Sigmoid colon (tissue), 7 donors: ENCODE measurements around the gene PSME4. TPM values are rescaled to one million over a fixed set of nuclear protein-coding genes. Genes with fewer than 3 reads are reported as not detected.
"Not testable (repeated sequence)": the region's sequence is repeated elsewhere in the genome, so short reads cannot be mapped to it uniquely, and the experiment has no call there.

Source experiments
- DNase-seq: peaks from one replicate; pipeline ENCODE4 v3.0.0-alpha.2; 2019
- H3K27ac ChIP-seq, 4 donors: fragments of 200-600 bp; sonication (generic); one replicate each; pipeline ENCODE4 v1.5.1; 2016 to 2019; ENCODE audit warnings: mild to moderate bottlenecking in 1 of 4
- H3K27me3 ChIP-seq, 3 donors: fragments of 200-600 bp; sonication (generic); one replicate each; pipeline ENCODE4 v1.5.1; 2019; ENCODE audit warnings: mild to moderate bottlenecking in 1 of 3
- H3K36me3 ChIP-seq, 4 donors: fragments of 200-600 bp; sonication (generic); one replicate each; pipeline ENCODE4 v1.5.1; 2016 to 2019
- H3K4me1 ChIP-seq, 4 donors: fragments of 200-600 bp; sonication (generic); one replicate each; pipeline ENCODE4 v1.5.1; 2017 to 2019
- H3K4me3 ChIP-seq, 4 donors: fragments of 200-600 bp; sonication (generic); one replicate each; pipeline ENCODE4 v1.5.1; 2017 to 2019; ENCODE audit warnings: mild to moderate bottlenecking in 2 of 4, moderate library complexity in 1 of 4
- H3K9me3 ChIP-seq, 4 donors: fragments of 200-600 bp in 3 of 4; sonication (generic) in 3 of 4; one replicate each; pipeline versions ENCODE4 v1.5.1 to v1.6.1; 2013 to 2019
- EP300 ChIP-seq, 4 donors: sonication (generic); formaldehyde crosslinking; IDR thresholded peaks; one replicate each; pipeline ENCODE4 v1.6.1; 2017; ENCODE audit warnings: antibody characterized with exemption in 4 of 4
- POLR2A ChIP-seq, 2 donors: fragments of 450-650 bp; IDR thresholded peaks; one replicate each; pipeline ENCODE4 v1.6.1; 2016; ENCODE audit warnings: antibody characterized with exemption in 2 of 2, mild to moderate bottlenecking in 2 of 2, moderate library complexity in 2 of 2
- POLR2AphosphoS5 ChIP-seq, 4 donors: sonication (generic); formaldehyde crosslinking; IDR thresholded peaks; one replicate each; pipeline ENCODE4 v1.6.1; 2017; ENCODE audit warnings: antibody characterized with exemption in 4 of 4
- WGBS, 2 donors: extraction: QIAGEN DNeasy Blood & Tissue Kit; methylation state at CpG; one replicate each; pipeline ENCODE4 v1.1.7; 2013; 5-methylcytosine and 5-hydroxymethylcytosine counted together
- intact Hi-C: fragments of 100-400 bp; cut with DNase I; formaldehyde crosslinking; loops from one replicate; pipeline ENCODE4 v1.15.1; 2023
- polyA plus RNA-seq, 3 donors: library from polyadenylated mRNA; stranded (reverse); fragments of 200-250 nt; gene quantifications; one replicate each; pipeline ENCODE4 v1.2.3, GENCODE V29; 2013
- total RNA-seq, 4 donors: library from RNA; depleted of rRNA; stranded (reverse); fragments of >200 nt; gene quantifications; one replicate each; pipeline ENCODE4 v1.1.0, GENCODE V29; 2016
- TF ChIP-seq, protein P1 (sequence below), 4 experiments: fragments of 450-650 bp in 3 of 4; fragments of 200-600 bp in 1 of 4; IDR thresholded peaks; one replicate each; pipeline ENCODE4 v1.5.1; 2016 to 2019; ENCODE audit warnings: antibody characterized with exemption in 4 of 4, mild to moderate bottlenecking in 3 of 4, moderate library complexity in 2 of 4
- donor health status: healthy with polysubstance abuse.
- donor health status: Bipolar disorder and iron deficiency.
- donor health status: healthy.

PSME4 gene
- total and polyA plus RNA-seq, 7 donors, result 15.0 to 79.8 (median 47.8) TPM

DNA sequence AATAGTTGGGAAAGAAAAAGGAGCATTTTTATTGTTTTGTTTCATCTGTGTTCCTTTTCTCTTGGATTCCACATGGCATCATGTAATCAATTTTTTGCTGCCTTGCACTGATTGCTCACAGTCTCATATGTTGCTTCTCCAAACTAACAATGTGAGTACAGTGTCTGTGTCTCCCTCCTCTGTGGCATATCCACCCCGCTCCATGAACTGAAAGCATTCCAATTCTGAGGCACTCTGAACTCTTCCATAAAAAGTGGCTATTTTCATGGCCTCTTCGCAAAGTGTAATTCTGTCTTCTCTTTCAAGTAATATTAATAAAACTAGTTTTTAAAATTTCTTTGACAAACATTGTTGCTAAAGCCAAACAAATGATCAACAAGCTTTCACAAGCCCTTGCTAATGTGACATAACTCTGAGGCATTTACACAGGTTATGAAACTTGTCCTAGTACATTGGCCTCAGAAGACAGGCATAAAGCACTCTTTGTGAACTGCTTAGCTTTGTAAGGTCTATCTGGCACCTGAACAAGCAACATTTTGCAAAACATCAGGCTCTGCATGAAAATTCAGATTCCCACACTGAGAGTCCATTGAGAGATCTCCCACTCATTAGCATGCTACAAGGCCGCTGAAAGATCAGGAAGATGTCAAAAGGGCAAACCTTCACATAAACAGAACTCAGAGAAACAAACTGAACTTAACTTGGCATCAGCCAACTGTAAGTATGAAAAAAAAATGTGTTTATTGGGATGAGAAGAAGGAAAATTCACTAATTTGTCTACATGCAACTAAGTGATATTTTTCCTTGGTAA is 144.0 kb downstream of the PSME4 start:
- no peak overlapping the region for H3K4me3 ChIP-seq

GRCh38 chr2:53826030-53826410 is 144.8 kb downstream of the PSME4 start:
- Histone ChIP-seq H3K36me3 (peaks cover 0 to under 1% (median 0%) of the 10 kb centered on the region in 4 donors), H3K9me3 (peaks cover 0 to 5% (median 0%) of the 10 kb centered on the region in 4 donors), H3K4me1 (no peaks in the 10 kb centered on the region), H3K27me3 (no peaks in the 10 kb centered on the region), H3K4me3 (no peak overlapping the region), H3K27ac (peak overlapping the region in 2 of 4 donors; percentile 12 to 55)
- WGBS, 2 donors, result 81 to 91% methylated on average over 1 of the region's 1 CpG
- intact Hi-C loops, result no loop called here
- TF ChIP-seq POLR2AphosphoS5 (IDR thresholded peaks at IDR 0.05) (no peak), POLR2A (IDR thresholded peaks at IDR 0.05) (no peak), EP300 (IDR thresholded peaks at IDR 0.05) (no peak)
- TF ChIP-seq, protein P1, sequence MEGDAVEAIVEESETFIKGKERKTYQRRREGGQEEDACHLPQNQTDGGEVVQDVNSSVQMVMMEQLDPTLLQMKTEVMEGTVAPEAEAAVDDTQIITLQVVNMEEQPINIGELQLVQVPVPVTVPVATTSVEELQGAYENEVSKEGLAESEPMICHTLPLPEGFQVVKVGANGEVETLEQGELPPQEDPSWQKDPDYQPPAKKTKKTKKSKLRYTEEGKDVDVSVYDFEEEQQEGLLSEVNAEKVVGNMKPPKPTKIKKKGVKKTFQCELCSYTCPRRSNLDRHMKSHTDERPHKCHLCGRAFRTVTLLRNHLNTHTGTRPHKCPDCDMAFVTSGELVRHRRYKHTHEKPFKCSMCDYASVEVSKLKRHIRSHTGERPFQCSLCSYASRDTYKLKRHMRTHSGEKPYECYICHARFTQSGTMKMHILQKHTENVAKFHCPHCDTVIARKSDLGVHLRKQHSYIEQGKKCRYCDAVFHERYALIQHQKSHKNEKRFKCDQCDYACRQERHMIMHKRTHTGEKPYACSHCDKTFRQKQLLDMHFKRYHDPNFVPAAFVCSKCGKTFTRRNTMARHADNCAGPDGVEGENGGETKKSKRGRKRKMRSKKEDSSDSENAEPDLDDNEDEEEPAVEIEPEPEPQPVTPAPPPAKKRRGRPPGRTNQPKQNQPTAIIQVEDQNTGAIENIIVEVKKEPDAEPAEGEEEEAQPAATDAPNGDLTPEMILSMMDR (IDR thresholded peaks at IDR 0.05), result no peak
- DNase-seq, result no peak

More for the DNA sequence above, 144.0 kb downstream of the PSME4 start:
- intact Hi-C loops, result no loop called here
- TF ChIP-seq POLR2AphosphoS5 (IDR thresholded peaks at IDR 0.05), result peak in 1 of 4 donors; percentile 38
- TF ChIP-seq EP300 (IDR thresholded peaks at IDR 0.05), result no peak
- 78 to 82% methylated on average over 3 of the region's 3 CpGs for WGBS, 2 donors
- Histone ChIP-seq H3K4me1 (no peaks in the 10 kb centered on the region), H3K27me3 (no peaks in the 10 kb centered on the region), H3K27ac (peak overlapping the region in 2 of 4 donors; percentile 12 to 55), H3K9me3 (peaks cover 0 to 5% (median 0%) of the 10 kb centered on the region in 4 donors), H3K36me3 (peaks cover 0 to 6% (median 3%) of the 10 kb centered on the region in 4 donors)
- DNase-seq, result no peak

DNA sequence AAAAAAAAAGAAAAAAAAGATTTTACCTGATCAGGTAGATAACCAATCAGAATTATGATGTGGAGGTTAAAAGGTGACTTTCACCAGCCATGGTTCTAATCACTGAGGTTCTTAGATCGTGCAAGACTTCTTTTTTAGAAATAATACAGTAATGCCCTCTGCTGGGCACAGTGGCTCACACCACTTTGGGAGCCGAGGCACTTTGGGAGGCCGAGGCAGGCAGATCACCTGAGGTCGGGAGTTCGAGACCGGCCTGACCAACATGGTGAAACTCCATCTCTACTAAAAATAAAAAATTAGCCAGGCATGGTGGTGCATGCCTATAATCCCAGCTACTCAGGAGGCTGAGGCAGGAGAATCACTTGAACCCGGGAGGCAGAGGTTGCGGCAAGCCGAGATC is 147.2 kb downstream of the PSME4 start:
- H3K9me3 ChIP-seq, H3K27ac ChIP-seq, H3K4me3 ChIP-seq, DNase-seq, intact Hi-C loops, H3K4me1 ChIP-seq, H3K27me3 ChIP-seq: not testable (repeated sequence)
- H3K36me3 ChIP-seq, result peaks cover 0 to 13% (median 3%) of the 10 kb centered on the region in 4 donors
- 85 to 92% methylated on average over 9 of the region's 9 CpGs for WGBS, 2 donors

DNA sequence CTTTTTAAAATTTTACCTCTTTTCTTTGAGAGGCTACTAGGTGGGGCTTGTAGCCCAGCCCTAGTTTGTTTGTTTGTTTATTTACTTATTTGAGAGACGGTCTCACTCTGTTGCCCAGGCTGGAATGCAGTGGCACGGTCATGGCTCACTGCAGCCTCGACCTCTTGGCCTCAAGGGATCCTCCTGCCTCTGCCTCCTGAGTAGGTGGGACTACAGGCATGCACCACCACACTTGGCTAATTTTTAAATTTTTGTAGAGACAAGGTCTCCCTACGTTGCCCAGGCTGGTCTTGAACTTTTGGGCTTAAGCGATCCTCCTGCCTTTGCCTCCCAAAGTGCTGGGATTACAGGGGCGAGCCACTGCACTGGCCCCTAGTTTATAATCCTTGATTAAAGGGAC is 149.0 kb downstream of the PSME4 start:
- no peaks in the 10 kb centered on the region for H3K4me1 ChIP-seq
- H3K27me3 ChIP-seq, result no peaks in the 10 kb centered on the region
- H3K36me3 ChIP-seq, result peaks cover 0 to 30% (median 3%) of the 10 kb centered on the region in 4 donors
- no peak overlapping the region for H3K4me3 ChIP-seq
- DNase-seq, result no peak
- intact Hi-C loops, result no loop called here
- no peak overlapping the region for H3K27ac ChIP-seq
- H3K9me3 ChIP-seq, result no peaks in the 10 kb centered on the region
- WGBS, 2 donors, result 84 to 86% methylated on average over 6 of the region's 6 CpGs
- TF ChIP-seq POLR2A (IDR thresholded peaks at IDR 0.05) (no peak), EP300 (IDR thresholded peaks at IDR 0.05) (no peak), POLR2AphosphoS5 (IDR thresholded peaks at IDR 0.05) (no peak)
- TF ChIP-seq, protein P1 (IDR thresholded peaks at IDR 0.05), result no peak

DNA sequence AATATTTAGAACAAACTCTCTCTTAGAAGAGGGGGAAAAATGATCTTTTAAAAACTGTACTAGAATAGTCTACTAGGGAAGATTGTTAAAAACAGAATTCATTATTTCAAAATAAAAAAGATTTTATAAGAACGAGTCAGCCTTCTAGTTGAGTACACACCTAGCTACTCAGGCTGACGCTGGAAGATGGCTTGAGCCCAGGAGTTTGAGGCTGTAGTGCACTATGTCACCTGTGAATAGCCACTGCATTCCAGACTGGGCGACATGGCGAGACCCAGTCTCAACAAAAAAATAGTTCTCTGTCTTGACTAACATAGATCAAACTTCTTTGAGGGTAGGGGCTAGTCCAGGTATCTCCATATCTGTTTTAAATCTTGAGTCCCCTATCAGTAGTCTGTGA is 150.1 kb downstream of the PSME4 start:
- Histone ChIP-seq H3K4me1 (no peaks in the 10 kb centered on the region), H3K4me3 (no peak overlapping the region), H3K27ac (no peak overlapping the region), H3K9me3 (no peaks in the 10 kb centered on the region), H3K36me3 (peaks cover 0 to 41% (median 10%) of the 10 kb centered on the region in 4 donors), H3K27me3 (no peaks in the 10 kb centered on the region)
- intact Hi-C loops, result no loop called here
- no peak for TF ChIP-seq POLR2AphosphoS5 (IDR thresholded peaks at IDR 0.05)
- no peak for TF ChIP-seq EP300 (IDR thresholded peaks at IDR 0.05)
- TF ChIP-seq, protein P1 (IDR thresholded peaks at IDR 0.05), result no peak
- no peak for TF ChIP-seq POLR2A (IDR thresholded peaks at IDR 0.05)
- no peak for DNase-seq
- WGBS, 2 donors, result 74 to 90% methylated on average over 4 of the region's 4 CpGs
